HG02885 (cell line): ENCODE data around the gene TXNDC17.
A peak's percentile ranks its signal among the peaks of the same experiment; 100 is the strongest.
"Not testable (repeated sequence)": the region's sequence is repeated elsewhere in the genome, so short reads cannot be mapped to it uniquely, and the experiment has no call there.

Experiments used
- ATAC-seq: cut with Tn5 transposase; IDR thresholded peaks from one replicate; pipeline ENCODE4 v1.9.1; 2021; ENCODE audit warnings: mild to moderate bottlenecking; ENCODE audit not compliant: unreplicated experiment, poor library complexity

TXNDC17 gene

GRCh38 chr17:6636616-6637457 is 4.0 kb upstream of the TXNDC17 start:
- ATAC-seq = no peak

GRCh38 chr17:6637458-6637840 is 3.4 kb upstream of the TXNDC17 start:
- no peak for ATAC-seq

GRCh38 chr17:6638046-6638908 is 2.6 kb upstream of the TXNDC17 start:
- no peak for ATAC-seq

GRCh38 chr17:6639014-6639585 is 1.8 kb upstream of the TXNDC17 start:
- no peak for ATAC-seq

- ATAC-seq = peak; percentile 7
These were observed 999 bp upstream of the TXNDC17 start for GRCh38 chr17:6639586-6640535.

GRCh38 chr17:6641247-6641863 is 495 bp downstream of the TXNDC17 start:
- no peak for ATAC-seq

- no peak for ATAC-seq
These were observed 1.7 kb downstream of the TXNDC17 start for GRCh38 chr17:6642592-6642991.

- ATAC-seq = no peak
These were observed 2.7 kb downstream of the TXNDC17 start for GRCh38 chr17:6643451-6644125.

- no peak for ATAC-seq
These were observed 7.3 kb downstream of the TXNDC17 start for GRCh38 chr17:6648181-6648580.

GRCh38 chr17:6651354-6651918 is 10.6 kb downstream of the TXNDC17 start, which contains the start of the genes C17orf100 and MED31:
Gene C17orf100 (plus strand): TSS chr17:6651762. CDS start chr17:6651914, 152 bp downstream.
Gene MED31 (minus strand): TSS chr17:6651605. CDS start chr17:6651528, 77 bp downstream.
- peak; percentile 94 for ATAC-seq

GRCh38 chr17:6651919-6652452 is 11.1 kb downstream of the TXNDC17 start:
- ATAC-seq = peak; percentile 13

- no peak for ATAC-seq
These were observed 14.2 kb downstream of the TXNDC17 start for GRCh38 chr17:6654841-6655731.

- not testable (repeated sequence) for ATAC-seq
These were observed 15.0 kb downstream of the TXNDC17 start for GRCh38 chr17:6655732-6656361.

- ATAC-seq = not testable (repeated sequence)
These were observed 16.2 kb downstream of the TXNDC17 start for GRCh38 chr17:6656797-6657632.

- ATAC-seq = no peak
These were observed 16.9 kb downstream of the TXNDC17 start for GRCh38 chr17:6657633-6658287.
